Activated CD8-positive, alpha-beta memory T cell treated with anti-CD3 and anti-CD28 coated beads, Interleukin-2, amount 50 U/mL, for 24 hours (primary cell): ENCODE measurements around the gene CHST14.

ENCODE experiments used
- DNase-seq: peaks from one replicate; pipeline ENCODE4 v3.0.0-alpha.2; 2020; ENCODE audit errors: extremely low read depth

Gene CHST14, protein sequence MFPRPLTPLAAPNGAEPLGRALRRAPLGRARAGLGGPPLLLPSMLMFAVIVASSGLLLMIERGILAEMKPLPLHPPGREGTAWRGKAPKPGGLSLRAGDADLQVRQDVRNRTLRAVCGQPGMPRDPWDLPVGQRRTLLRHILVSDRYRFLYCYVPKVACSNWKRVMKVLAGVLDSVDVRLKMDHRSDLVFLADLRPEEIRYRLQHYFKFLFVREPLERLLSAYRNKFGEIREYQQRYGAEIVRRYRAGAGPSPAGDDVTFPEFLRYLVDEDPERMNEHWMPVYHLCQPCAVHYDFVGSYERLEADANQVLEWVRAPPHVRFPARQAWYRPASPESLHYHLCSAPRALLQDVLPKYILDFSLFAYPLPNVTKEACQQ

DNA sequence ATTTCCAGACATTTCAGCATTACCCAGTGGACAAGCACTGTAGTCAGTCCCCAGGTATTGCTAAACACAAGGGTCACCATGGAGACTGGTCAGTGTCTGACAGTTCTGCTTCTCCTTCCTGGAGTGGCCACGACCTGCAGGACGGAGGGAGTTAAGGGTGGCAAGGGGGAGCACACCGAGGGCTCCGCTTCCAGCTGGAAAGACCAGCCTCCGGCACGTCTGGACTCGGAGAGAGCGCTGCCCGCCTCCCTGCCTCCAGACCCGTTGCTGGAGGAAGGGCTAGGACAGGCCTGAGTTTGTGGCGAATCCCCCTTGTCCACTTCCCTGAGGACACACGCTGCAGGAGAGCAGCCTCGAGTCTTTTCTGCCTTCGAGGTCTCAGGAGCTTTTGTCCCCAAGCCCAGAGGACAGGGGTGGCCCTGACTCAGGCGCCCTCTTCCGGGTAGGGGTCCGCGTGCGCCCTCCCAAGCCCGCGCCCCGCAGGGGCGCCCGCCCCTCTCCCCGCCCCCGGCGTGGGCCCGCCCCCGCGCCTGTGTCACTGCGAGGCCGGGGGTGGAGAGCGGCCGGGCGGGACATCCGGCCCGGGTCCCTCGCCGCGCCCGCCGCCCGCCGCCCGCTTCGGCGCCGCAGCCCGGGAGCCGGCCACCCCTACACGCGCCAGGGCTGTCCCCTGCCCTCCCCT, at the start of gene CHST14:
Gene CHST14 (plus strand): TSS at position 562 of the 682 bp plus-strand sequence. CDS start 230 bp downstream, outside the sequence.
- no peak for DNase-seq

- DNase-seq: peak; percentile 37
These were observed 49.3 kb upstream of the CHST14 start for GRCh38 chr15:40421246-40422157.

GRCh38 chr15:40424483-40425115, 46.2 kb upstream of the CHST14 start:
- DNase-seq: no peak

- DNase-seq: no peak
These were observed 45.1 kb upstream of the CHST14 start for GRCh38 chr15:40425681-40426080.

- DNase-seq: no peak
These were observed 43.6 kb upstream of the CHST14 start for GRCh38 chr15:40427188-40427587.

DNA sequence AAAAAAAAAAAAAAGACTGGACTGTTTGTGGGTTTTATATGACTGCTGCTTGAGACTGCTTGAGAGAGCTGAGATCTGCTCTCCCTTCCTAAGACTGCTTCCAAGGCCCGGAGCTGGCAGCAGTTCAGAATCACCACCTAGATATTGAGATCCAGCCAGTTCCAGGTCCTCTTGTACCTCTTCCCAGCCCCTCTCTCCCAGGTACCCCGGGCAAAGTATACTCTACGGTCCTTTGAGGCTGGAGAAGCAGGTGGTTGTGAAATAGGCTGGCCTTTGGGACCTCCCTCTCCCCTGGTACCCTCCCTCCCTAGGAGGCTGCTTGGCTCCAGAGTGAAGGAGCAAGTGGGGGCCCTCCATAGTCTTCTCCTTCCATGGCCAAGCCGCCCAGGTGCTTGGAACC, 42.6 kb upstream of the CHST14 start:
- no peak for DNase-seq

DNA sequence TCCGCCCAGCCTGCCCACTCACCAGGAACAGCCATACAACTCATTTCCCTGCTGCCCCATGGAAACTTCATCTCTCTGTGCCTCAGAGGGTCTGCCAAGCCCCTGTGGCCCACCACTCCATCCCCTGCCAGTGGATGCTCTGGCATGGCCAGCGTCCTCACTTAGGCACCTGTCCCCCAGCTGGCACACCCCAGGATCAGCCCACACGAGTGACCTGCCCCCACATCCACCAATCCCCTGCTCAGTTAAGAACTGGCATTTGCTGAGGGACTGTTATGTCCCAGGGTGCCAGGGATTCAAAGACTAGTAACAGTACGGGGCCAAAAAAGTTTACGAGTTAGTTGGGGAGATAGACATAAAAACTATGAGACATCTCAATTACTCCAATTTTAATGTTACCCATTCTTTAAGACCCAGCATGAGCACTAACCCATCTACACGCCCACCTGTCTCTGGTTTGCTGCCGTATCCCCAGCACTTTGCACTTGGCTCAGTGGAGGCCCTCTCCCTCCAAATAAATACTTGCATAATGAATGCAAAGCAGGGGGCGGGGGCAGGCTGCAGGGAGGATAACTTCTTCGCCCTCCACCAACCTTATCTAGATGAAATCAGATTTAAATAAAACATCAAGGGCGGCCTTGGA, 41.6 kb upstream of the CHST14 start:
- DNase-seq: no peak

DNA sequence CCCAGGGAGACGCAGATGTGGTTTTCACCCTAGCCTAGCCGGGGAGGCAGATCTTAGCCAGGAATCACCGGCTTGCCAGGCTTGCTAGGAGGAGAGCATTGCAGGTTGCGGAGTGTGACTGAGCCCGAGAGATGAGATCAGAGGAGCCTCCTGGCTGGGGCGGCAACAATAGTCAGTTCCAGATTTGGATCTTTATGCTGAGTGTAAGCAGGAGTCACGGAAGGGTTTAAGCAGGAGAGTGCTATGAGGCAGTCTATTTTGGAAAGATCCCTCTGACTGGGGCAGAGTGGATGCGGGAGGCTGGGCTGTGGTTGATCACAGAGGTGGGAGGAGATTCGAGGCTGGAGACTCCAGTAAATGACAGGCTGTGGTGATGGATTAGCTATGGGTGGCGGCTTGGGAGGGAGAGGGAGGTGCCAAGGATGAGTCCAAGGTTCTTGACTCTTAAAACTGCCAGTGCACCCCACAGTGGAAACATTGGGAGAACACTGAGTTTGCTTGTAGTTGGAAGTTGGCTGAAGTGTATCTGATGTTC, 40.4 kb upstream of the CHST14 start:
- no peak for DNase-seq

- no peak for DNase-seq
These were observed 35.6 kb upstream of the CHST14 start for GRCh38 chr15:40435023-40435709.

DNA sequence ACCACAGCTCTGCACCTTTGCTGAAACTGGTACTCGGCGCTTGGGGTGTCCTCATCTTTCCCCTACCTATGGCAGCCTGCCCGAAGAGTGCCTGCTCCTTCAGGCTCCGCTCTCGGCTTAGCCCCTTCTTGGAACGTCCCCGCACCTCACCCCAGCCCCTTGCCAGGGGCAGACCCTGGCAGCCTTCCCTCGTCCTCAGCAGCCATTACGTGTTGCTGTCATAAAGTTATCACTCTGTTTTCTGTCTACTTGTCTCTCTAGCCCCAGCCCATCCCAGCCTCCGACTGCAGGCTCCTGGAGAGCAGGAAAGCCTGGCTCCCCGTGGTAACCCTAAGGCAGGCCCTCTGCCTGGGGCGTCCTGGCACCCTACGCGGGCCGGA, 35.1 kb upstream of the CHST14 start:
- DNase-seq: no peak

DNA sequence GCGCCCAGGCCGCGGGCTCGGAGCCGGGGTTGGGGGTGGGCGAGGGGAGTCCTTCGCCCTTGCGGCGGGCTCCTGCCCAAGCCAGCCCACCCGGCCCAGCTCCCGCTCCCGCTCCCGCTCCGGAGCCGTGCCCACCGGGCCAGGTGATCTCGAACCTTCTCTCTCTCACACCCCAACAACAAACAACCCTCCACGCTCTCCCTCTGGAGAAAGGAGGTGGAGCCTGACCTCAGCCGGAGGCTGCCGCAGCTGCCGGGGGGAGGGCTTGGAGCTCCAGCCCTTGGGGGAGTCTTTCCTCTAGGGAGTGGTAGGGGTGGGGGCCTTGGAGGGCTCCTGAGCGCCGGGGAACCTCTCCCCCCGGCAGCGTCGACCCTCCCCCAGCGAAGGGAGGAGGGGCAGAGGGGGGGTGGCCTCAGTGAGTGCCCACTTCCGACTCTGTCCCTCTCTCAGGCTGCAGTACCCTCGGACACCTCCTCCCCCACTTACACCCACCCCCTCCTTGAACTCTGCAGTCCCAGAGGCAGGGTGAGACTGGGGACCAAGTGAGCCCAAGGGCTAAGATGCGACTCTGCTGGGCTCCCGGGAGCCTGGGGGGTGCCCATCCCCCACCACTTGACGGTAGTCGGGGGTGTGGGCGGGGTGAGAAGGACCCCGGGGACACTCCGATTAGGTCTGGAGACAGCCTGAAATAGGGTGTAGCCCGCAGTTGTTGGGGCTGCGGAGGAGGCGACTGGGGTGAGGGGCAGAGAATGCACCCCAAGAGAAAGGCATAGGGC, 34.5 kb upstream of the CHST14 start:
- no peak for DNase-seq

- no peak for DNase-seq
These were observed 33.7 kb upstream of the CHST14 start for GRCh38 chr15:40436892-40437751.

- DNase-seq: no peak
These were observed 32.8 kb upstream of the CHST14 start for GRCh38 chr15:40437752-40438687.

DNA sequence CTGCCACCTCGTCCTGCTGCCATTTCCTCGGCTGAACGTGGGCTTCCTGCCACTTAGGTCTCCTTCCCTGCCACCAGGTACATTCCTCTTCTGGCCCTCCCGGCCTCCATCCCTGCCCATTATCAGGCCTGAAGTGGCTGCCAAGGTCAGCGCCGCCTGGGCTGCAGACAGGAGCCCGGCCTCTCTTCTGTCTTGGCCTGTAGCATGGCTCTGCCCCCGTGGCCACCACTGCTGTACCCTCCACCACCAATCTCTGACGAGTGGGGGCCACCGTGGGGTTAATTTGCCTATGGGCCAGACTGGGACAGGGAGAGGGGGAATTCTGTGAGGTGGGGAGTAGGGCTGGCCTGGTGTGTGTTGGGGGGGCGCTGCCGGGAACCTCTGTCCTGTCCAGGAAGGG, 32.1 kb upstream of the CHST14 start:
- DNase-seq: no peak

- DNase-seq: no peak
These were observed 31.3 kb upstream of the CHST14 start for GRCh38 chr15:40439461-40439959.

GRCh38 chr15:40439960-40440742, 30.6 kb upstream of the CHST14 start:
- DNase-seq: no peak
